Measurements from ENCODE around the gene ATP5ME. TPM values are rescaled to one million over a fixed set of nuclear protein-coding genes. Genes with fewer than 3 reads are reported as not detected.

The ATP5ME gene
- total RNA-seq, 1 experiment from 2014 or later, result 357 TPM

DNA sequence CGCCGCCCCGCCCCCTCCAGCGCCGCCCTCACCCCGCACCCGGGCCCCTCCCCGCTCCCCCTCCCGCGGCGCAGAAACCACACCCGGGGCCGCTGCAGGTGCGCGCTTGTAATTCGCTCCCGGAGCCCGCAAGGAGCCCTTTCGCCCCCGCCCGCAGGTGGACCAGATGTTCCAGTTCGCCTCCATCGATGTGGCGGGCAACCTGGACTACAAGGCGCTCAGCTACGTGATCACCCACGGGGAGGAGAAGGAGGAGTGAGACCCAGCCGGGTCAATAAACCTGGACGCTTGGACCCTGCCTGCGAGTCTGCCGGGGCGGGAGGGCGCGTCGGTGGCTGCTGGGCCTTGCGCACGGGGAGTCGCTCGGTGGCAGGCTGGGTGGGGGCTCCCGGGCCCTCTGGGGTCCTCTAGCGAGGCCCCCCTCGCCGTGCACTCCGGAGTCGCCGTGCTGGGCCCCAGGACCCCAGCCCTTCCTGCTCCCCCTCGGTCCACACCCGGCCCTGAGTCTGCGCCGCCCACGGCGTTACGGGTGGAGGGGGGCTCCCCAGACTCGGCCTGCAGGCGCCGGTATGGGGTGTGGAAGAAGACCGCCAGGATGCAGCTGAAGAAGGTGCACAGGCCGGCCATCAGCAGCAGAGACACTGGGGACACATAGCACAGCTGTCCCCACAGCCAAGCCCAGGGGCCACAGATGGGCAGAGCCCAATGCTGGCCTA is 7.8 kb upstream of the ATP5ME start:
- no peak overlapping the region for H3K4me3 ChIP-seq (ENCODE audit: low read length)

DNA sequence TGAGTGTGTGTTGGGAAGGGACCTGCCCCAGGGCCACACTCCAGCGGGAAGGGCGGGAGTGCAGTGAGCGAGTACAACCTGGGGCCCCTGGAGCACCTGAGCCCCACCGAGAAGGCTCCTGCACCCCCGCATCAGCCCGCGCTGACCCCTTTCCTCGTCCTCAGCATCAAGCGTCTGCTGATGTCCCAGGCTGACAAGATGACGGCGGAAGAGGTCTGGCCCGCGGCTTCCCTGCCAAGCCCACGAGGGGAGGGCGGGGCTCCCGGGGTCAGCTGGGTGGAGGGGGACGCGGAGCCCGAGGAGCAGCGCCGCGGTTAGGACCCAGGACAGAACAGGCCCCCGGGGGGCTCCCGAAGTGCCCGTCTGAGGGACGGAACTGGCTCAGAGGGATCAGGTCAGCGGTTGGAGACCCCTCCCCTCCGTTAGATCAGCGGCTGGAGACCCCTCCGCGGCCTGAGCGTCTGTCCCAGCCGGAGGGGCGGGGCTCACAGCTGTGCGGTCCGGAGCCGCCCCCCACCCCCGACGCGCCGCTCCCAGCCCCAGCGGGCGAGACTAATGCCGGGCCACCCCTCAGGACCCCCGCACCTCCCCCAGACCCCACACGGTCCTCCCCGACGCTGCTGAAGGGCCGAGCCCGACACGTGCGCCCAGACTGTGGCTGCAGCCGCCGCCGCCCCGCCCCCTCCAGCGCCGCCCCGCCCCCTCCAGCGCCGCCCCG is 7.0 kb upstream of the ATP5ME start:
- H3K4me3 ChIP-seq (ENCODE audit: low read length), result no peak overlapping the region
- H3K4me2 ChIP-seq (ENCODE audit: low read depth, low read length, poor library complexity, severe bottlenecking), result no peak overlapping the region
- no peaks in the 10 kb centered on the region for H3K79me2 ChIP-seq (ENCODE audit: low read length)
- peak; percentile 54 for DNase-seq
- H3K9ac ChIP-seq (ENCODE audit: low read length), result 0 out of 2 replicates have a peak overlapping the region, but pooled peaks have one; percentile 9
- peaks cover 32% of the 10 kb centered on the region for H3K4me1 ChIP-seq (ENCODE audit: low read length)
- H3K36me3 ChIP-seq (ENCODE audit: insufficient read depth, low read length), result no peaks in the 10 kb centered on the region
- peaks cover 6% of the 10 kb centered on the region; the same call in 1 of the 2 replicates for H4K20me1 ChIP-seq (ENCODE audit: insufficient read depth, low read depth, low read length)
- no peaks in the 10 kb centered on the region for H3K27me3 ChIP-seq (ENCODE audit: low read length)
- no peak overlapping the region for H2AFZ ChIP-seq (ENCODE audit: low read length)
- no peaks in the 10 kb centered on the region for H3K9me2 ChIP-seq (replicated peaks; ENCODE audit: insufficient read depth, low read length)
- no peaks in the 10 kb centered on the region for H3K9me3 ChIP-seq (ENCODE audit: low read length)
- no peak overlapping the region for H3K27ac ChIP-seq (ENCODE audit: low read length)

More for the DNA sequence above, 7.8 kb upstream of the ATP5ME start:
- Histone ChIP-seq H3K4me2 (ENCODE audit: low read depth, low read length, poor library complexity, severe bottlenecking) (no peak overlapping the region), H2AFZ (ENCODE audit: low read length) (no peak overlapping the region), H3K27ac (ENCODE audit: low read length) (no peak overlapping the region), H3K27me3 (ENCODE audit: low read length) (no peaks in the 10 kb centered on the region), H3K79me2 (ENCODE audit: low read length) (no peaks in the 10 kb centered on the region), H3K4me1 (ENCODE audit: low read length) (peaks cover 24% of the 10 kb centered on the region), H4K20me1 (ENCODE audit: insufficient read depth, low read depth, low read length) (peaks cover 6% of the 10 kb centered on the region; the same call in 1 of the 2 replicates), H3K9ac (ENCODE audit: low read length) (no peak overlapping the region), H3K9me3 (ENCODE audit: low read length) (no peaks in the 10 kb centered on the region), H3K9me2 (replicated peaks; ENCODE audit: insufficient read depth, low read length) (no peaks in the 10 kb centered on the region), H3K36me3 (ENCODE audit: insufficient read depth, low read length) (no peaks in the 10 kb centered on the region)
- no peak for DNase-seq

DNA sequence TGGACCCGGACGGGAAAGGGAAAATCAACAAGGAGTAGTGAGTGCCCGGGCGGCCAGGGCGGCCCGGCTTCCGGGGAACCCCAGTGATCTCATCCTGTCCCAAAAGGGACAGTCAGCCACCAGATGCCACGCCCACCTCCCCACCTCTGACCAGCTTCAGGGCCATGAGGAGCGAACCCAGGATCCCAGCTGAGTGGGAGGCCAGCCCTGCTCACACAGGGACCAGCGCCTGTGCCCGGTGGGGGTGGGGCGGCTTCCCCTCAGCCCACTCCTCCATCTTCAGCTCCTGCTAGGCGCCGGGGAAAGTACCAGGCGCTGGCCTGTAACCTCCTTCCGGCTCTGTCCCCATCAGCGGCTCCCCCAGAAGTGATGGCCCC is 6.5 kb upstream of the ATP5ME start:
- Histone ChIP-seq H3K27ac (ENCODE audit: low read length) (no peak overlapping the region), H3K4me2 (ENCODE audit: low read depth, low read length, poor library complexity, severe bottlenecking) (no peak overlapping the region), H3K9me3 (ENCODE audit: low read length) (no peaks in the 10 kb centered on the region), H3K9ac (ENCODE audit: low read length) (0 out of 2 replicates have a peak overlapping the region, but pooled peaks have one; percentile 9), H3K27me3 (ENCODE audit: low read length) (no peaks in the 10 kb centered on the region), H3K9me2 (replicated peaks; ENCODE audit: insufficient read depth, low read length) (no peaks in the 10 kb centered on the region), H4K20me1 (ENCODE audit: insufficient read depth, low read depth, low read length) (peaks cover 6% of the 10 kb centered on the region; the same call in 1 of the 2 replicates), H3K79me2 (ENCODE audit: low read length) (peaks cover under 1% of the 10 kb centered on the region), H3K36me3 (ENCODE audit: insufficient read depth, low read length) (no peaks in the 10 kb centered on the region; the same call in 1 of the 2 replicates), H2AFZ (ENCODE audit: low read length) (no peak overlapping the region), H3K4me1 (ENCODE audit: low read length) (peaks cover 37% of the 10 kb centered on the region), H3K4me3 (ENCODE audit: low read length) (no peak overlapping the region)
- DNase-seq, result no peak

DNA sequence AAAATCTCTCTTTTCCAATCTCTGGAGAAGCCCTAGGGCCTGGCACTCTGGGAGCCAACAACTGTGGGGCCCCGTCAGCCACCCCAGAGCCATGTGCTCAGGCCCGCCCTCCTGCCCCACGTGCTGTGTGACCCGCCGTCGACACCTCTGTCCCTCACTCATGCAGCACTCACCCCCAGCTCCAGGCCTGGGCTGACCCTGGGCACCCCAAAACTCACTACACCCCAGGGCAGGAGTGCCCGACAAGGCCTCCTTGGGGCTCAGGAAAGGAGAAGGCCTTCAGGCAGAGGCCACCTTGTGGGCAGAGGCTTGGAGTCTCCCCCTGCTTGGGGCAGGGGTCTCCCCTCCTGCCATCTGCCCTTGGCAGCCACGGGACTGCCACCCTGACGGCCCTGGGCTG is 6.0 kb upstream of the ATP5ME start:
- no peaks in the 10 kb centered on the region; the same call in 1 of the 2 replicates for H3K36me3 ChIP-seq (ENCODE audit: insufficient read depth, low read length)
- no peak overlapping the region for H3K4me2 ChIP-seq (ENCODE audit: low read depth, low read length, poor library complexity, severe bottlenecking)
- peaks cover 6% of the 10 kb centered on the region; the same call in 1 of the 2 replicates for H4K20me1 ChIP-seq (ENCODE audit: insufficient read depth, low read depth, low read length)
- H3K9me2 ChIP-seq (replicated peaks; ENCODE audit: insufficient read depth, low read length), result no peaks in the 10 kb centered on the region
- no peak overlapping the region for H3K27ac ChIP-seq (ENCODE audit: low read length)
- DNase-seq, result no peak
- H3K27me3 ChIP-seq (ENCODE audit: low read length), result no peaks in the 10 kb centered on the region
- H2AFZ ChIP-seq (ENCODE audit: low read length), result no peak overlapping the region
- H3K4me3 ChIP-seq (ENCODE audit: low read length), result no peak overlapping the region
- H3K9me3 ChIP-seq (ENCODE audit: low read length), result no peaks in the 10 kb centered on the region
- peaks cover 42% of the 10 kb centered on the region for H3K4me1 ChIP-seq (ENCODE audit: low read length)
- no peak overlapping the region for H3K9ac ChIP-seq (ENCODE audit: low read length)
- H3K79me2 ChIP-seq (ENCODE audit: low read length), result peaks cover 5% of the 10 kb centered on the region

DNA sequence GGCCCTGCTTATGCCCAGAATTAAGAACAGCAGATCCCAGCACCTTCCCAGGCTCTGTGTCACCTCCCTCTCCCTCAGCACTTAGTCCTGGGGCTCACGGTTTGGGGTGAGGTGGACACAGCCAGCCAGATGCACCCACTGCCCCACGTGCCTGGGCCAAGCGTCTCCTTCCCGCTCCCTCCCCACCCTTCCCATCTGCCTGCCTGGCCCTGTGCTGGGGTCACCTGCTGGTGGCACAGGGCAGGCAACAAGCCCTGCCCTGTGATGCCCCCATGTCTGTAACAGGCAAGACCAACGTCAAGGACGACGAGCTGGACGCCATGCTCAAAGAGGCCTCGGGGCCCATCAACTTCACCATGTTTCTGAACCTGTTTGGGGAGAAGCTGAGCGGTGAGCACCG is 5.6 kb upstream of the ATP5ME start:
- Histone ChIP-seq H3K9me2 (replicated peaks; ENCODE audit: insufficient read depth, low read length) (no peaks in the 10 kb centered on the region), H3K27me3 (ENCODE audit: low read length) (no peaks in the 10 kb centered on the region), H3K79me2 (ENCODE audit: low read length) (peaks cover 10% of the 10 kb centered on the region), H3K4me2 (ENCODE audit: low read depth, low read length, poor library complexity, severe bottlenecking) (no peak overlapping the region), H3K4me1 (ENCODE audit: low read length) (peaks cover 44% of the 10 kb centered on the region), H3K4me3 (ENCODE audit: low read length) (no peak overlapping the region), H3K36me3 (ENCODE audit: insufficient read depth, low read length) (no peaks in the 10 kb centered on the region; the same call in 1 of the 2 replicates), H4K20me1 (ENCODE audit: insufficient read depth, low read depth, low read length) (peaks cover 6% of the 10 kb centered on the region; the same call in 1 of the 2 replicates), H3K9ac (ENCODE audit: low read length) (no peak overlapping the region), H2AFZ (ENCODE audit: low read length) (no peak overlapping the region), H3K9me3 (ENCODE audit: low read length) (no peaks in the 10 kb centered on the region), H3K27ac (ENCODE audit: low read length) (no peak overlapping the region)
- no peak for DNase-seq

DNA sequence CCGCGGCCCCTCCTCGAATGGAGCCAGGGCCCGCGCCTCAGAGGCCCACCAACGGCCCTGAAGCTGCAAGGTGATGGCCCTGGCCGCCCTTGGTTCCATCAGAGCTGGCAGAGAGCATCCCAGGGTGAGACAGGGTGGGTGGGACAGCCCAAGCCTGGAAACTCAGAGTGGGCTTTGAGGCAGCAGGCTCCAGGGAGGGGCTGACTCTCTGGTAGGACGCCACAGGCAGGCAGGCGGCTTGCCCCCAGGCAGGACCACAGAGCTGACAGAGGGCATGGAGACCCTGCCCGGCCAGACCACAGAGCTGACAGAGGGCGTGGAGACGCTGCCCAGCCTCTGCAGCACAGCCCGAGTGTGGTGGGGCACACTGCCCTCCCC is 5.0 kb upstream of the ATP5ME start:
- H4K20me1 ChIP-seq (ENCODE audit: insufficient read depth, low read depth, low read length), result peaks cover 6% of the 10 kb centered on the region; the same call in 1 of the 2 replicates
- no peak overlapping the region for H3K4me3 ChIP-seq (ENCODE audit: low read length)
- H3K79me2 ChIP-seq (ENCODE audit: low read length), result peaks cover 12% of the 10 kb centered on the region
- no peak overlapping the region for H2AFZ ChIP-seq (ENCODE audit: low read length)
- DNase-seq, result no peak
- no peaks in the 10 kb centered on the region for H3K9me2 ChIP-seq (replicated peaks; ENCODE audit: insufficient read depth, low read length)
- H3K27me3 ChIP-seq (ENCODE audit: low read length), result no peaks in the 10 kb centered on the region
- H3K9ac ChIP-seq (ENCODE audit: low read length), result no peak overlapping the region
- H3K4me1 ChIP-seq (ENCODE audit: low read length), result peaks cover 44% of the 10 kb centered on the region
- no peak overlapping the region for H3K4me2 ChIP-seq (ENCODE audit: low read depth, low read length, poor library complexity, severe bottlenecking)
- H3K27ac ChIP-seq (ENCODE audit: low read length), result no peak overlapping the region
- H3K9me3 ChIP-seq (ENCODE audit: low read length), result no peaks in the 10 kb centered on the region
- no peaks in the 10 kb centered on the region; the same call in 1 of the 2 replicates for H3K36me3 ChIP-seq (ENCODE audit: insufficient read depth, low read length)

DNA sequence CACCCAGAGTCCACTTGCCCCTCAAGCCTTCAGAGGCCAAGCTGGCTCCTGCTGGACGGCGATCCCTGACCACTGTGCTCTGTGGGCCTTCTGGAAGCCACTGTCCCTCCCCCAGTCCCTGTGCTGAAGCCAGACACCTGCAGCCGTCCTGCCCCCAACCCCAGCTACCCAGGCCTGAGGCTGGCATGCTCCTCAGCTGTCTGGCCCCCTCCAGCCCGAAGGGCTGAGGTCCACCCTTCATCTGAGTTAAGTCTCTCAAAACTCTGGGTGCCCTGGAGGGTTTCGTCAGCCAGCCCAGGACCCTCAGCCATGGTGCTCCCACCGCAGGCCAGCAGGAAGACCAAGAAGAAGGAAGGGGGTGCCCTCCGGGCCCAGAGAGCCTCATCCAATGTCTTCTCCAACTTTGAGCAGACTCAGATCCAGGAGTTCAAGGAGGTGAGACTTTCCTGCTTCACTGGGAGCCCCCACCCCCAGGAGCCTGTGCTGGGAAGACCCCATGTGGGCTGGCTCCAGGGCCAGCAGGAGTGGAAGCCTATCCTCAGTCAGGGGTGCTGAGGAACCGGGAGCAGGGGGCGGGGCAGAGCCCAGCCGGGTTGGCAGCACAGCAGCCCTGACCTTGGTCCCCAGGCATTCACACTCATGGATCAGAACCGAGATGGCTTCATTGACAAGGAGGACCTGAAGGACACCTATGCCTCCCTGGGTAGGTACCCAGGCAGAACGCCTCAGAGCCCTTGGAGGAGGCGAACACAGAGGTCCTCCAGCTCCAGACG is 4.4 kb upstream of the ATP5ME start:
- Histone ChIP-seq H3K27ac (ENCODE audit: low read length) (peak overlapping the region; percentile 97), H3K79me2 (ENCODE audit: low read length) (peaks cover 15% of the 10 kb centered on the region), H2AFZ (ENCODE audit: low read length) (no peak overlapping the region), H3K9ac (ENCODE audit: low read length) (peak overlapping the region; percentile 55), H4K20me1 (ENCODE audit: insufficient read depth, low read depth, low read length) (peaks cover 7% of the 10 kb centered on the region; the same call in 1 of the 2 replicates), H3K9me3 (ENCODE audit: low read length) (no peaks in the 10 kb centered on the region), H3K36me3 (ENCODE audit: insufficient read depth, low read length) (peaks cover under 1% of the 10 kb centered on the region), H3K4me3 (ENCODE audit: low read length) (no peak overlapping the region; the same call in 1 of the 2 replicates), H3K27me3 (ENCODE audit: low read length) (no peaks in the 10 kb centered on the region), H3K4me1 (ENCODE audit: low read length) (peaks cover 44% of the 10 kb centered on the region), H3K4me2 (ENCODE audit: low read depth, low read length, poor library complexity, severe bottlenecking) (peak overlapping the region; percentile 98), H3K9me2 (replicated peaks; ENCODE audit: insufficient read depth, low read length) (no peaks in the 10 kb centered on the region)
- DNase-seq, result no peak

Measured in Karpas-422 (cell line).